GM20431 (cell line): ENCODE measurements around the gene FAM120A.
"Not testable (repeated sequence)": the region's sequence is repeated elsewhere in the genome, so short reads cannot be mapped to it uniquely, and the experiment has no call there.

ENCODE experiments used
- in situ Hi-C: fragments of 300-500 bp; cut with MseI, MboI; formaldehyde crosslinking; loops from one replicate; pipeline ENCODE4 v1.15.0; 2020; ENCODE audit warnings: low sequenced_read_pairs; ENCODE audit not compliant: unreplicated experiment

FAM120A gene

GRCh38 chr9:93450945-93451815 is at the start of gene FAM120A:
TSS of gene FAM120A (plus strand) at chr9:93451685. CDS start at chr9:93451916, 231 bp downstream.
- in situ Hi-C loops = no loop called here

GRCh38 chr9:93406371-93406770 is 45.1 kb upstream of the FAM120A start:
- in situ Hi-C loops = no loop called here

GRCh38 chr9:93413530-93413929 is 38.0 kb upstream of the FAM120A start:
- in situ Hi-C loops = no loop called here

- in situ Hi-C loops = no loop called here
These were observed 36.3 kb upstream of the FAM120A start for GRCh38 chr9:93415176-93415690.

GRCh38 chr9:93416530-93417235 is 34.8 kb upstream of the FAM120A start:
- in situ Hi-C loops = no loop called here

GRCh38 chr9:93417538-93417937 is 33.9 kb upstream of the FAM120A start:
- in situ Hi-C loops = no loop called here

GRCh38 chr9:93419023-93419422 is 32.5 kb upstream of the FAM120A start:
- in situ Hi-C loops = no loop called here

- in situ Hi-C loops = no loop called here
These were observed 28.4 kb upstream of the FAM120A start for GRCh38 chr9:93422977-93423616.

- in situ Hi-C loops = no loop called here
These were observed 23.7 kb upstream of the FAM120A start for GRCh38 chr9:93427655-93428379.

- in situ Hi-C loops = no loop called here
These were observed 19.9 kb upstream of the FAM120A start for GRCh38 chr9:93431539-93432105.

- in situ Hi-C loops = no loop called here
These were observed 18.5 kb upstream of the FAM120A start for GRCh38 chr9:93432964-93433363.

GRCh38 chr9:93434056-93434455 is 17.4 kb upstream of the FAM120A start:
- in situ Hi-C loops = no loop called here

GRCh38 chr9:93435386-93435785 is 16.1 kb upstream of the FAM120A start:
- in situ Hi-C loops = no loop called here

- in situ Hi-C loops = no loop called here
These were observed 15.3 kb upstream of the FAM120A start for GRCh38 chr9:93436218-93436617.

GRCh38 chr9:93436655-93437407 is 14.7 kb upstream of the FAM120A start:
- in situ Hi-C loops = no loop called here

- in situ Hi-C loops = no loop called here
These were observed 13.5 kb upstream of the FAM120A start for GRCh38 chr9:93437996-93438395.

GRCh38 chr9:93439301-93439700 is 12.2 kb upstream of the FAM120A start:
- in situ Hi-C loops = not testable (repeated sequence)

- in situ Hi-C loops = no loop called here
These were observed 10.4 kb upstream of the FAM120A start for GRCh38 chr9:93440896-93441580.
